Activated CD4-positive, CD25-positive, alpha-beta regulatory T cell treated with anti-CD3 and anti-CD28 coated beads, Interleukin-2, amount 50 U/mL, for 24 hours (primary cell): ENCODE measurements around the gene RUBCNL.
A peak's percentile ranks its signal among the peaks of the same experiment; 100 is the strongest.

Source experiments
- ATAC-seq, 2 donors: fragments of 150-1000 bp; cut with Tn5 transposase; one replicate each; pipeline ENCODE4 v1.10.0; 2021; ENCODE audit warnings: mild to moderate bottlenecking in 1 of 2, moderate library complexity in 1 of 2

RUBCNL gene

DNA sequence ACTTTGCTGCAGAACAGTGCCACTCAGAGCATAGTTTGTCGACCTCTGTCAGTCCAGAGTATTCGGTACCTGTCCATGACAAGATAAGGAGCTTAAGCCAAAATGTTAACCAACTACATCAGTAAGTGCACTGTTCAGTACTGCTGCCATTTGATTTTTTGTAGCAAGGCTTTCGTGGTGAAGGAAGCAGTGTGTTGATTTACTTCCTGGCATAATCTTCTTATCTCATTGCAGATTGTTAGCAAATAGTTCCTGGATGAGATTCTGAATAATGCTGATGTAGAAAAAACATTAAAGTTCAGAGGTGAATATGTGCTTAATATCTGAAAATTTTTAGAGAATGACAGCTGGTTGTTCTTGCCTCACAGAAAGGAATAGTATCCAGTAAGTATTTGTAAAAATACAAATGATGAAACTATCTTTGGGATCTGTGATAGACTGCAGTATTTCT lies 89.7 kb downstream of the RUBCNL start:
- no peak for ATAC-seq

- ATAC-seq = no peak
Observed at GRCh38 chr13:46296921-46297320, 90.1 kb downstream of the RUBCNL start.

DNA sequence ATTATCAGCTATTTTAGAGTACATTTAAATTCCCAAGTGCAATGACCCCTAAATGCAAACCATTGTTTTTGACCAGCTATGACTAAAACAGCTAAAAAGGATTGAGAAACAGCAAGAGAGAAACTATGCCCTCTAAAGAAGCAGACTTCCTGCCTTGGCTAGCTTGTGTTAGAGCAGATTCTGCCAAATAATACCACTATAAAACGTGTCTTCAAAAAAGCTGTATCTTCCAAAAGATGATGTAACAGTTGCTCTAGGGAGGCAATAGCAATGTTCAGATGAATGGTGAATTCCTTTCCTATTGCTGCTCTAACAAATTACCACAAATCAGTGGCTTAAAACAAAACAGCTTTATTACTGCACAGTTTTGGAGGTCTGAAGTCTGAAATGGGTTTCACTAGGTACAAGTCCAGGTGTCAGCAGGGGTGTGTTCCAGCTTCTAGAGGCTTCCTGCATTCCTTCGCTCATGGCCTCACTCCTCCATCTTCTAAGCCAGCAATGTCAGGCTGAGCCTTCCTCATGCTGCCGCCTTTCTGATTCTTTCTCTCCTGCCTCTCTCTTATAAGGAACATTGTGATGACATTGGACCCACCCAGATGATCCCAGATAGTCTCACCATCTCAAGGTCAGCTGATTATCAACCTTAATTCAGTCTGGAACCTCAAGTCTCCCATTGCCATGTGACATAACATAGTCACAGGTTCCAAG lies 90.8 kb downstream of the RUBCNL start:
- ATAC-seq = peak; percentile 46 to 52

DNA sequence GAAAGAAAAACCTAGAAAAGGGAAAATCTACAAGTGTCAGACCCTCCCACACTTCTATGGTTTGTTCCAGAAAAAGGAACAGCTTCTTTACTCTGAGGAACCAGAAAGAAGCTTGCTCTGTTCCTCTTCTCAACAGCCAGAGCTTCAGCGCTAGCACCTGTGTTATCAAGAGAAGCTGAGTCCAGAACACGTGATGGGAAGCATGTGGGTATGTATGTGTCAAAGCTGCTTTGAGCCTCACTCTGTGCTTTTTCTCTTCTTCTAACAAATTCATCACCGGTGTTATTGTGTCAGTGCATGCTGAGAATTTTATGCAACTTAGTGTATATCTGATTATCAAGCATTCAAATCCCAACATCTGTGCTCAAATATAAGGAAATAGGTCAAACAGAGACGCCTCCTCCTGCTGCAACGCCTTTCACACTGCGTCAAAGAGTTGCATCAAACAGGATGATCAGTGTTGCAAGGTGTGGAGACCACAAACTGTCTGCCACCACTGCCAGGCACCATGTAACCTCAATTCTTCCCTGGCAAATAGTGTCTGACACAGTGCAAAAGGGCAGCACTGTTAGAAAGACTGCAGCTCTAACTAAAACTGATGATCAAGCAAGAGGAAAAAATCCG lies 91.4 kb downstream of the RUBCNL start:
- peak; percentile 69 to 74 for ATAC-seq

GRCh38 chr13:46293436-46293835 lies 93.6 kb downstream of the RUBCNL start:
- ATAC-seq = no peak
